Measurements from ENCODE around the gene R3HCC1L.

R3HCC1L gene

DNA sequence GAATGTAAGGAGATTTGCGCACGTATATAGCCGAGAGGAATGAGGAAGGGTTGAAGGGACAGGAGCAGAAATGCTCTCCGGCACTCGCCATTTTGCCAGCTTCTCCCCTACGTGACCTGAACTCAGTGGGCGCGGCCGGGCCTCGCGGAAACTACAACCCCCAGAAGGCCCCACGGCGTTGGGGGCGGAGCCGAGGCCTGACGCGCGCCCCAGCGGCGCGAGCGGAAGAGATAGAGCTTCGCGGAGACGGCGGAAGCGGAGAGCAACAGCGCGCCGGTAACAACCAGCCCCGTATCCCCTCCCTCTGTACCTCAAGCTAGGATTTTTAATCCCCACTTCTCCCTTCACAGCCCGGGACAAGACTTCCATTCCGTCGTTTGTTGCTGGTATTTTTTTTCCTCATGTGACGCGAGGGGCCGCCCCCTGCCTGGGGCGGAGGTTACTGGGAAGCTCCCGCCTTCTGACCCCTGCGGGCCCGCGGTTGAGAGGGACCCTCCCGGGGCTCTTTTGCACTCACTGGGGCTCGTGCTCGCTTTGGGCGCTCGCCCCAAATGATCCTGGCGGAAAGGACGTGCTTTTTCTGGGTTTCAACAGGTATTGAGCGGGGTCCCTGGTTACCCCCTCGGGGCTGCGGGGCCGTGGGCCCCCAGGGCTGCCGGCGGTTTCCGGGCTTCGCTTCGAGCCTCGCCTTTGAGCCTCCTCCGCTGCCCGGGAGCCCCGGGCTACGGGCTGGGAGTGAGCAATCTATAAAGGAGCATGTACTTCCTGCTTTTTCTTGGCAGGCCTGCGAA lies at the start of gene R3HCC1L:
Gene R3HCC1L, plus strand, starts transcription at position 227 of the 791 bp plus-strand sequence. CDS start 73,458 bp downstream, outside the sequence.
- Histone ChIP-seq H3K4me3 (ENCODE audit: low read depth, low read length) (peak within 1 kb of the TSS; percentile 96), H3K36me3 (ENCODE audit: control insufficient read depth, insufficient read depth, low read length) (no peaks in the 10 kb centered on the region), H3K27ac (ENCODE audit: low read depth, low read length) (peak within 1 kb of the TSS; percentile 83; the same call in 1 of the 2 replicates)

DNA sequence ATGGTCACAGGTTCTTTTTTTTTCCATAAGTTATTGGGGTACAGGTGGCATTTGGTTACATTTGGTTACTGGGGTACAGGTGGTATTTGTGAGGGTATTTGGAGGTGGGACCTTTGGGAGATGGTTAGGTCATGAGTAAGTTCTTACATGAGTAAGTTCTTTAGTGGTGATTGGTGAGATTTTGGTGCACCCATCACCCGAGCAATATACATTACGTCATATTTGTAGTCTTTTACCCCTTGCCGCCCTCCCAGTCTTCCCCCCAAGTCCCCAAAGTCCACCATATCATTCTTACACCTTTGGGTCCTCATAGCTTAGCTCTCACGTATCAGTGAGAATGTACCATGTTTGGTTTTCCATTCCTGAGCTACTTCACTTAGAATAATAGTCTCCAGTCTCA lies 49.2 kb upstream of the R3HCC1L start:
- no peaks in the 10 kb centered on the region for H3K9me3 ChIP-seq (ENCODE audit: control insufficient read depth, insufficient read depth, low read depth, low read length)
- no peaks in the 10 kb centered on the region for H3K4me1 ChIP-seq (ENCODE audit: control insufficient read depth, insufficient read depth, low read length)
- H3K27me3 ChIP-seq (ENCODE audit: control insufficient read depth, insufficient read depth, low read length): peaks cover 20% of the 10 kb centered on the region; the same call in 1 of the 2 replicates
- no peaks in the 10 kb centered on the region for H3K36me3 ChIP-seq (ENCODE audit: control insufficient read depth, insufficient read depth, low read length)
- no peak overlapping the region for H3K27ac ChIP-seq (ENCODE audit: low read depth, low read length)
- no peak overlapping the region for H3K4me3 ChIP-seq (ENCODE audit: low read depth, low read length)
- no peak overlapping the region for H3K9ac ChIP-seq (ENCODE audit: low read length)

More for the DNA sequence above, at the start of gene R3HCC1L:
- Histone ChIP-seq H3K4me1 (ENCODE audit: control insufficient read depth, insufficient read depth, low read length) (0 out of 2 replicates have a peak, but pooled peaks cover 7% of the 10 kb centered on the region), H3K27me3 (ENCODE audit: control insufficient read depth, insufficient read depth, low read length) (no peaks in the 10 kb centered on the region), H3K9ac (ENCODE audit: low read length) (peak within 1 kb of the TSS; percentile 86), H3K9me3 (ENCODE audit: control insufficient read depth, insufficient read depth, low read depth, low read length) (peaks cover 10% of the 10 kb centered on the region)

DNA sequence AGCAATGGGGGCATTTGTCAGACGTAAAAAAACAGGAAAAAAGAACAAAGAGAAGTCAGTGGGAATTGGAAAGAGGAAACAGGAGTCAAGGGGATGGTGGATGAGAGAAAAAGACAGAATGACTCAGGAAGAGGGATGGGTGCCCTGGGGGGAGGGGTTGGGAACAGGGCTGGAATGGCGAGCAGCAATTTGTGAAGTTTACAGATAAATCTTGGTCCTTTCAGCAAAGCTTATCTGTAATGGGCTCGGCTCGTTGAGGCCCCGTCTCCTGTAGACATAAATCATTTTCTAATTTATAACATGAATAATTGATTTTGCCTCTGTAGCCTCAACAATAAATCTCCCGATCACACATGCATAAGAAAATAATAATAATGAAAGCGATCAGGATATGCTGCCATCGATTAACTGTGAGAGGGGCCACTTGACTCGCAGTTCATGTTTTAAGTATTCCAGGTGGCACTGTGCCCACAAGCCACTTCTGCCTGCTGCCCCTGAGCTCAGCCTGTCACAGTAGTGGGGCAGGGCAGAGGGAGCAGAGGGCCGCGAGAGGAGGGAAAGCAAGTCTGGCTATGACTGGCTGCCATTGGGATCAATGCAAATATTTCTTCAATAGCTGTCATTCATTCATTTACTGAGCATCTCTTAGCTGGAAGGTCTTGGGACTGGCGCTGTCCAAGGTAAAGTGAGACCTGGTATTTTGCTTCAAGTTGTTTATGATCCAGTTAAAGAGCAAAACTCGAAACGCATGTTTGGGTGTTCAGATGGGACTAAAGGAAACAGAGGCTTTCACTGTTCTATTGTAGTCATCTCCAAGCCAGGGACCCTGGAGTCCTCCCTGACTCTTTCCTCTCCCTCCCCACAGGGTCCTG lies 47.4 kb upstream of the R3HCC1L start:
- H3K4me1 ChIP-seq (ENCODE audit: control insufficient read depth, insufficient read depth, low read length): no peaks in the 10 kb centered on the region
- H3K9ac ChIP-seq (ENCODE audit: low read length): no peak overlapping the region
- H3K4me3 ChIP-seq (ENCODE audit: low read depth, low read length): no peak overlapping the region
- H3K36me3 ChIP-seq (ENCODE audit: control insufficient read depth, insufficient read depth, low read length): no peaks in the 10 kb centered on the region
- peaks cover 11% of the 10 kb centered on the region; the same call in 1 of the 2 replicates for H3K27me3 ChIP-seq (ENCODE audit: control insufficient read depth, insufficient read depth, low read length)
- no peak overlapping the region for H3K27ac ChIP-seq (ENCODE audit: low read depth, low read length)
- H3K9me3 ChIP-seq (ENCODE audit: control insufficient read depth, insufficient read depth, low read depth, low read length): no peaks in the 10 kb centered on the region

DNA sequence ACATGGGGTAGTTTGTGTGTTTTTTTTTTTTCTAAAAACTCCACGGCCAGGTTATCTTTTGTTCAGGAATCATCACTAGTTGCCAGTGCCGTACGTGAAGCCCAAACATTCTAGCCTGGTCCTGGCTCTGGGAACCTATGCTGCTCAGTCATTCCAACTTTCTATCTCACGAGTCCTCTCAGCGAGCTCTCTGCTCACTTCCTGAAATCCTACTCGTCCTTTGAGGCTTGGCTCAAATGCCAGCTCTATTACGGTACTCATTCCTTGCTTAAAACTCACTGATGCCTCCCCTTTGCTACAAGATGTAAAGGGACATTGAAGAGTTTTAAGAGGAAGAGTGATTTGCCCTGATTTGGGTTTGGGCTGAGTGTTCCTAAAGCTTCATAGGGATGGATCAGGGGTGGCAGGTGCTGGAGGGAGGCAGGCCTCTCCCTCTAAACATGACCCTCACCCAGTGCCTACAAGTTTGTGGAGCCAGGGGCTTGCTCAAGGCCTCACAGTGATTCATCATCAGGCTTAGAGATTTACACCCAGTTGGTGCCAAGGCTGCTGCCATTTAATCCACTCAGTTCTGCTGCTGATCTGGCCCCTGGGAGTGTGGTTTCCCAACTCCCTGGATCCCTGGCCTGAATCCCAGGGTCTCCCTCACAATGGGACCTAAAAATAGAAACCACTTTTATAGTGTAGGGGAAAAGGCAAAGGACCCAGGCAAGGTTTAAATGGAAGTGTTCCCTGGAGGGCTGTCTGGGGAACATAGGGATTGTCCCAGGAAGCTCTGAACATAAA lies 46.1 kb upstream of the R3HCC1L start:
- no peak overlapping the region for H3K9ac ChIP-seq (ENCODE audit: low read length)
- H3K4me3 ChIP-seq (ENCODE audit: low read depth, low read length): no peak overlapping the region

DNA sequence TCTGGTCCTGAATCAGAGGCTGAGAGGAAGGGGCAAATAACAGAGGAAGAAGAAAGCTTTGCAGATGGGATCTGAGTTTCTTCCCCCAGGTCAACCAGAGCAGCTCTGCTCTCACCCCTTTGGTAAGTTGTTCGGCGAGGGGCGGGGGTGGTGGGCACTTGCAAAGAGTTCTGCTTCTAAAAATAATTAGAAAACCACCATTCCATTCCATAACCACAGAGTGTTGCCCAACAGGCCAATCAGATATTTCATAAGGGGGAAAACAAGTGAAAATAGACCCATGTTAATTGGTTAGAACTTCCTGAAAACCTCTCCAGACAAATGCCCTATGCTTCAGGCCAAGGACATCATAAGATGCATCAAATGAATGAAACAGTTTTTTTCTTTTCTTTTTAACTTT lies 43.6 kb upstream of the R3HCC1L start:
- H3K36me3 ChIP-seq (ENCODE audit: control insufficient read depth, insufficient read depth, low read length): no peaks in the 10 kb centered on the region
- H3K9me3 ChIP-seq (ENCODE audit: control insufficient read depth, insufficient read depth, low read depth, low read length): no peaks in the 10 kb centered on the region
- no peaks in the 10 kb centered on the region for H3K4me1 ChIP-seq (ENCODE audit: control insufficient read depth, insufficient read depth, low read length)
- H3K27me3 ChIP-seq (ENCODE audit: control insufficient read depth, insufficient read depth, low read length): no peaks in the 10 kb centered on the region
- no peak overlapping the region for H3K27ac ChIP-seq (ENCODE audit: low read depth, low read length)
- no peak overlapping the region for H3K4me3 ChIP-seq (ENCODE audit: low read depth, low read length)
- H3K9ac ChIP-seq (ENCODE audit: low read length): no peak overlapping the region

More for the DNA sequence above, 46.1 kb upstream of the R3HCC1L start:
- H3K36me3 ChIP-seq (ENCODE audit: control insufficient read depth, insufficient read depth, low read length): no peaks in the 10 kb centered on the region
- H3K4me1 ChIP-seq (ENCODE audit: control insufficient read depth, insufficient read depth, low read length): no peaks in the 10 kb centered on the region
- H3K27ac ChIP-seq (ENCODE audit: low read depth, low read length): no peak overlapping the region
- no peaks in the 10 kb centered on the region; the same call in 1 of the 2 replicates for H3K27me3 ChIP-seq (ENCODE audit: control insufficient read depth, insufficient read depth, low read length)
- H3K9me3 ChIP-seq (ENCODE audit: control insufficient read depth, insufficient read depth, low read depth, low read length): no peaks in the 10 kb centered on the region

DNA sequence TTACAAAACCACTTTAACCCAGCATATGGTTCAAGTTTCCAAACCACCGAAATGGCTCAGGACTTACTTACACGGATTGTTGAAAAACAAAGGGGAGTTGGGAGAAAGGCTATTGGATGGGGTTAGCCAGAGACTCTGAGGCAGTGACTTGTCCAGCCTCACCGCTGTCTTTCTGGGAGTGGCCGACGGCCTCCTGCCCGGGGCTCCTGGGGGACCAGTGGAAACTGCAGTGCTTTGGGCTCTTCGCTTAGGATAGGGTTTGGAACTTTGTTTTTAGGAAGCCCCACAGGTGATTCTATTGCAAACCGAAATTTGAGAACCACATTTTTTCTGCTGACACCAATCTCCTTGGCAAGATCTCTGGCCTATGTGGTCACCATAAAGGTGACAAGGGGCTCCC lies 38.1 kb upstream of the R3HCC1L start:
- Histone ChIP-seq H3K4me1 (ENCODE audit: control insufficient read depth, insufficient read depth, low read length) (peaks cover 20% of the 10 kb centered on the region; the same call in 1 of the 2 replicates), H3K36me3 (ENCODE audit: control insufficient read depth, insufficient read depth, low read length) (no peaks in the 10 kb centered on the region), H3K9ac (ENCODE audit: low read length) (no peak overlapping the region), H3K27me3 (ENCODE audit: control insufficient read depth, insufficient read depth, low read length) (no peaks in the 10 kb centered on the region), H3K4me3 (ENCODE audit: low read depth, low read length) (no peak overlapping the region), H3K9me3 (ENCODE audit: control insufficient read depth, insufficient read depth, low read depth, low read length) (no peaks in the 10 kb centered on the region), H3K27ac (ENCODE audit: low read depth, low read length) (no peak overlapping the region)

DNA sequence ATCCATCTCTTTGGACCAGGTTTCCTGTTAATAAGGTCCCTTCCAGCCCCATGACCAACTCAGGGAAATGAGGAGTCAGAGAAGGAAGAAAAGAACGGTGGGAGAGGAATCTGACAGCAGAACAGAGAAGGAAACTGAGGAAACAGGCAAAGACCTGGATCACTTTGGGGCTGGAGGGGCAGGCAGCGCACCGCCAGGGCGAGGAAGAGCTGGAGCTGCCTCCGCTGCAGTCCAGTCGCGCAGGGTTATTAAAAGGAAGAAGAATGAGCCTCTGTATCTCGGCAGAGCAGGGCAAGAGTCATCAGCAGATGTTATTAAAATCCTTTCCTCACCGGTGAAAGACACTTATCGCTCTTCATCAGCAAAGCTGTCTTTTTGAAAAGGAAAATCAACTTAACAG lies 37.7 kb upstream of the R3HCC1L start:
- no peaks in the 10 kb centered on the region for H3K9me3 ChIP-seq (ENCODE audit: control insufficient read depth, insufficient read depth, low read depth, low read length)
- peaks cover 24% of the 10 kb centered on the region; the same call in 1 of the 2 replicates for H3K4me1 ChIP-seq (ENCODE audit: control insufficient read depth, insufficient read depth, low read length)
- H3K27ac ChIP-seq (ENCODE audit: low read depth, low read length): no peak overlapping the region
- no peak overlapping the region for H3K4me3 ChIP-seq (ENCODE audit: low read depth, low read length)
- no peak overlapping the region for H3K9ac ChIP-seq (ENCODE audit: low read length)
- no peaks in the 10 kb centered on the region for H3K27me3 ChIP-seq (ENCODE audit: control insufficient read depth, insufficient read depth, low read length)
- H3K36me3 ChIP-seq (ENCODE audit: control insufficient read depth, insufficient read depth, low read length): no peaks in the 10 kb centered on the region

DNA sequence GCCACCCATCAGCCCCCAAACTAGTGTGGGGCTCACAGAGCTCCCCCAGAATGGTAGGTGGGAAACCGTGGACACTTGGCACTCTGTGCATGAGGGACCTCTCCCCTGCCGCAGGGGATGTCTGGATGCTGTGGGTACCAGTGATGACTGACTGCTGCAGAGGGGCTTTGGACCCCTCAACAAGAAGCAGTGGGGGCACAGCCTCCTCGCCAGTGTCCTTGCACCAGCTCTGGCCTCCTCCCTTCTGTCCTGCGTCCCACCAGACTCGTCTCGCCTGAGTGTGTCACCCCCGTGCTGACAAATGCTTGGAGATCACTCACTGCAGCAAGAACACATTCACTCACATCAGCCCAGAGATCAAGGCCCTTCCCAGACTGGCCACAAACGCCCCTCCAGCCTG lies 37.3 kb upstream of the R3HCC1L start:
- no peaks in the 10 kb centered on the region for H3K27me3 ChIP-seq (ENCODE audit: control insufficient read depth, insufficient read depth, low read length)

DNA sequence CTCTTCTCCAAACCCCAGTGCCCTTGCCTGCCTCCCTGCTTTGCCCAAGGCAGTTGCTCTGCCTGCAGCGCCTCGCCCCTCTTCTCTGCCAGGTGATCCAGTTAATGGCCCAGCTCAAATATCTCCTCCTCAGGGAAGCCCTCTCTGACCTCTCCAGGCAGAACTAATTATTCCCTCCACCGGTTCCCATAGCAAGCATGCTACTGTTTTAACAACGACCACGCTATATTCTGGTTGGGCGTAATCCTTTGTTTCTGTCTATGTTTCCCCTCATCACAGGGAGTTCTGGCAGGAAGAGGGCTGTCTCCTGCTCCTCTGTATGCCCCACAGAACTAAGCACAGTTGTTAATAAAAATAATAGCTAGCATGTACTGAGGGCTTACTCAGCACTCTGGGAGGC lies 36.8 kb upstream of the R3HCC1L start:
- no peak overlapping the region for H3K9ac ChIP-seq (ENCODE audit: low read length)
- no peaks in the 10 kb centered on the region for H3K27me3 ChIP-seq (ENCODE audit: control insufficient read depth, insufficient read depth, low read length)
- no peaks in the 10 kb centered on the region for H3K9me3 ChIP-seq (ENCODE audit: control insufficient read depth, insufficient read depth, low read depth, low read length)
- no peaks in the 10 kb centered on the region for H3K36me3 ChIP-seq (ENCODE audit: control insufficient read depth, insufficient read depth, low read length)
- no peak overlapping the region for H3K27ac ChIP-seq (ENCODE audit: low read depth, low read length)
- no peak overlapping the region for H3K4me3 ChIP-seq (ENCODE audit: low read depth, low read length)
- peaks cover 24% of the 10 kb centered on the region; the same call in 1 of the 2 replicates for H3K4me1 ChIP-seq (ENCODE audit: control insufficient read depth, insufficient read depth, low read length)

More for the DNA sequence above, 37.3 kb upstream of the R3HCC1L start:
- no peaks in the 10 kb centered on the region for H3K36me3 ChIP-seq (ENCODE audit: control insufficient read depth, insufficient read depth, low read length)
- peaks cover 24% of the 10 kb centered on the region; the same call in 1 of the 2 replicates for H3K4me1 ChIP-seq (ENCODE audit: control insufficient read depth, insufficient read depth, low read length)
- no peak overlapping the region for H3K27ac ChIP-seq (ENCODE audit: low read depth, low read length)
- H3K9me3 ChIP-seq (ENCODE audit: control insufficient read depth, insufficient read depth, low read depth, low read length): no peaks in the 10 kb centered on the region
- no peak overlapping the region for H3K9ac ChIP-seq (ENCODE audit: low read length)
- H3K4me3 ChIP-seq (ENCODE audit: low read depth, low read length): no peak overlapping the region

DNA sequence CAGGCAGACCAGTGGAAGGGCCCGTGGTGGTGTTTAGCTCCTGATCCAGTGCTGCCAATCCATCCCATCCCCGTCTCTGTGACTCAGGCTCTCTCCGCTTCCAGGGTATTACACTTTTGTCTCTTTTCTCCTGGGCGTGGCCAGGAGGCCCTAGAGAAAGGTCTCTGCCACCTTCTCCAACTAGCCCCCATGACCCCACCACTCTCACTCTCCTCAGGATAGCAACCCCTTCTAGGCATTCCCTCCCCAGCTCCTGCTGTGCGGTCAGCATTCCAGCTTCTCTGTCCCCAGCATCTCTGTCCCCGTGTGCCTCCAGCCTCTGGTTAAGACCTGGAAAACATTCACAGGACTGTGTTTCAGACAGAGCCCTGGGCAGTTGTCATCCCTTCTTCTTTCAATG lies 36.2 kb upstream of the R3HCC1L start:
- Histone ChIP-seq H3K27me3 (ENCODE audit: control insufficient read depth, insufficient read depth, low read length) (no peaks in the 10 kb centered on the region), H3K9me3 (ENCODE audit: control insufficient read depth, insufficient read depth, low read depth, low read length) (no peaks in the 10 kb centered on the region), H3K9ac (ENCODE audit: low read length) (no peak overlapping the region), H3K4me1 (ENCODE audit: control insufficient read depth, insufficient read depth, low read length) (peaks cover 24% of the 10 kb centered on the region; the same call in 1 of the 2 replicates), H3K27ac (ENCODE audit: low read depth, low read length) (no peak overlapping the region), H3K36me3 (ENCODE audit: control insufficient read depth, insufficient read depth, low read length) (no peaks in the 10 kb centered on the region), H3K4me3 (ENCODE audit: low read depth, low read length) (no peak overlapping the region)
